GM19455 (cell line): ENCODE results near the gene LIPC.

Experiments
- ATAC-seq: cut with Tn5 transposase; IDR thresholded peaks from one replicate; pipeline ENCODE4 v1.9.1; 2021; ENCODE audit not compliant: unreplicated experiment

Gene LIPC

DNA sequence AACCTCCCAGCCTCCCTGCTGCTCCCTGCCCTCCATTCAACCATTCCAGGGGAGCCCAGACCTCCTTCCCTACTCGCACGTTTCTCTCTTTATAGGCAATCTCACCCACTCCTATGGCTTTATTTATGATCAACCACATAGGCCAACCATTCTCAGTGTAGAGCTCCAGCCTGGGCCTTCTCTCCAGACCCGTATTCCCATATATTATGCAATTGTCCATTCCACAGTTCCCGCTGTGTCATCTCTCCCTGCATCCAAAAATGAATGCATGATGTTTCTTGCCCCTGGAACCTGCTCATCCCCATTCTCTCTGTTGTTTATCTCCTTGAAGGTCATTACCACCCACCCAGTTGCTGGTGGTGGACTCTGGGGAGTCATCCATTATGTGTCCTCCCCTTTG lies 140.7 kb downstream of the LIPC start:
- ATAC-seq = no peak

DNA sequence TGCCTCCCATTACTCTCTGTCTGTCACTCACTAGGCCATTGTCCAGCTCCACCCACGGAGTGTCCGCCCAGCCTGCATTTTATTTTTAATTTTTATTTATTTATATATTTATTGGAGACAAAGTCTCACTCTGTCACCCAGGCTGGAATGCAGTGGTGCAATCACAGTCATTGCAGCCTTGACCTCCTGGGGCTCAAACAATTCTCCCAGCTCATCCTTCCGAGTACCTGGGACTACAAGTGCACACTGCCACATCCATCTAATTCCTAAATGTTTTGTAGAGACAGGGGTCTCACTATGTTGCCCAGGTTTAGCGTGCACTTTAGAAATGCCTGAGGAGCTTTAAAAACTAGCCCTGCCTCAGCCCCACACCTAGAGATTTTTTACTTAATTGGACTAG lies 141.5 kb downstream of the LIPC start:
- ATAC-seq = no peak

DNA sequence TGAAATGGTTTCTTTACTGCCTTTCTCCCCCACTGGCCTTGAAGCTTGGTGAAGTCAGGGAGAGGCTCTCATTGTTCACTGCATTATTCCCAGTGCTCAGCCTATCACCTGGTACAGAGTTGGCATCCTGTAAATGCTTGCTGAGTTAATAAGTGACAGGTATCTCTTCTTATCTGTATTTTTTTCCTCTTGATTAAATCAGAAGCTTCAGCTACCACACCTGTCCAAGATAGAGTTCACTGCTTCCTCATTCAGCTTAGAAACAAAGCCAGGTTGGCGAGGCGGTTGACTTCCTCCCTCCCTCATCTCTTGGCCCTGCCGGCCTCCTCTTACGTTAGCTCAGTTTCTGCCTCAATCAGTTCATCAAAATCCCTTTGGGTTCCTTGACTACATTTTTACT lies 142.8 kb downstream of the LIPC start:
- no peak for ATAC-seq

GRCh38 chr15:58575045-58575786 lies 143.4 kb downstream of the LIPC start:
- ATAC-seq = no peak

DNA sequence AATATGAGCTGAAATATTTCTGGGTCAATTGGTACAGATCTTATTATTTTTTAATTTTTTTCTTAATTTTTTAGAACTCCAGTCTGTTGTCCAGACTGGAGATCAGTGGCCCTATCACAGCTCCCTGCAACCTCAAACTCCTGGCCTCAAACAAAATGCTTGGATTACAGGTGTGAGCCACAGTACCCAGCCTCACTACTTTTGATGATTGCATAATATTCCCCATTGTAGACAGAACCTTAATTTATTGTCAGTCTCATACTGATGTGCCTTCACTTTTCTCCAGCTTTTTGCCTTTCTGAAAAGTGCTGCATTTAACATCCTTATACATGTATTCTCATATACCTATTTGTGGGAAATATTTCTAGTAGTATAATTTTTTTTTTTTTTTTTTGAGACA lies 144.9 kb downstream of the LIPC start:
- no peak for ATAC-seq

DNA sequence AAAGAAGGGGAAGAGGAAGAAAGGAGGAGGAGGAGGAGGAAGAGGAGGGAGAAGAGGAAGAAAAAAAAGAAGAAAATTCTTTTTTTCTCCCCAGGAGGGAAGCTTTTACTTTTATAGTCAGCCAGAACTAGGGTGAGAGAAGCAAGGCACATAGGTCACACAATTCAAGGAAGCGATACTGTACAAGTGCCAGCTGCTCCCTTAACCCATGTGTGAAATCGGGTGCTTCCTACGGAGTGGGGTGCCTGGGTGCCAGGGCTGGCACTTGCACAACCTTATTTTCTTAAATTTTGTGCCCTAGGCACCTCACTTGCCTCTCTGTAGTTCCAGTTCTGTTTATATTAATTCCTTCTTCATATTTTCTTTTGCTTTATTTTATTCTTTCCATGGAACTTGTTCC lies 150.4 kb downstream of the LIPC start:
- no peak for ATAC-seq

GRCh38 chr15:58583171-58583908 lies 151.5 kb downstream of the LIPC start:
- ATAC-seq = no peak

- ATAC-seq = no peak
Observed at GRCh38 chr15:58584789-58585461, 153.1 kb downstream of the LIPC start.

- no peak for ATAC-seq
Observed at GRCh38 chr15:58585693-58586443, 154.1 kb downstream of the LIPC start.

GRCh38 chr15:58587486-58587885 lies 155.7 kb downstream of the LIPC start:
- no peak for ATAC-seq

DNA sequence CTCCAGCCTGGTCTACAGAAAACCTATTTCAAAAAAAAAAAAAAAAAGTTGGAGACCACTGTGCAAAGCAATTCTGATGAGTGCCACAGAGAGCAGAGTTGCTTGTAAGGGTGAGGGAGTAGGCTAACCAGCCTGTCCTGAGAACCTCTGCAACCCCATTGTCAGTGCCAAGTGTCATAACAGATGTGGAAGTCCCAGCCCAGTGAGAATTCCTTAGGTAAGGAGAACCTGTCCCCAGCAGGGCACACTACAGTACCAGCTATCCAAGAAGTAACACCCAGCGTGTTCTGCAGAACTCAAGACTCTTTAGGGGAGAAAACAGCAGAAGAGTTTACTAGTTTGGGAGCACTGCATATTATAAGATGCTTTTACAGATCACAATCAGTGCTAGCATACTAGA lies 156.3 kb downstream of the LIPC start:
- no peak for ATAC-seq

- no peak for ATAC-seq
Observed at GRCh38 chr15:58589047-58589446, 157.3 kb downstream of the LIPC start.

DNA sequence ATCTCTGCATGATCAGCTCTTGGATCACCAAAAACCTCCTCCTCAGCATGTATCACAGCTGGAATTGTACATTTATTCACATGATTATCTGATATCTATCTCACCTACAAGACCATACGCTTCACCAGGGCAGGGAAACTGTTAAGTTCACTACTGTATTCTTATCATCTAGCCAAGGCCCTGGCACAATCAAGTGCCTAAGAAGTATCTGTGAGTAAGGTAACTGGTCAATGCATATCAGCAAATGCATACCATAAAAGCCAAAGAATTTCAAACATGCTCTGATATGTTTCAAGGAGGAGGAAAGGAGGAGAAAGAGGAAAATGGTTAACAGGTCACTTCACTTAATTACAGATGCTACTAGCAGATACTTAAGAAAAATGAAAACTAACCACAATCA lies 158.4 kb downstream of the LIPC start:
- ATAC-seq = no peak

DNA sequence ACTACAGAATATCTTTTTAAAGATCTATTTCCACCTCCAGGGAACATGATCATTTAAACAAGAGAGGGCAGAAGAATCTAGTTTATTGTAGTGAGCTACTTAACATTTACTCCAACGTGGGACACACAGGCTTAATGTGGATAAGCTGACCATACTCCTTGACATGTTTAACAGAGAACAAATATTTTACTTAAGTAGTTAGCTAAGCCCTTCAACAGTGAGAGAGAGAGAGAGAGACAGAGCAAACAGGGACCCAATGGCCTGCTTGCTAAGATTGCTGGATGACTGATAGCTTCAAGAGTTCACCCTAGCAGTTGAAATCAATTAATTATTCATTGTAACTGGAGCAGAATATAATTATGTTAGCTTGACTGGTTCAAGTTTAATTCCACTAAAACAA lies 159.1 kb downstream of the LIPC start:
- no peak for ATAC-seq

- no peak for ATAC-seq
Observed at GRCh38 chr15:58593870-58594269, 162.1 kb downstream of the LIPC start.

GRCh38 chr15:58594898-58595297 lies 163.1 kb downstream of the LIPC start:
- no peak for ATAC-seq

- no peak for ATAC-seq
Observed at GRCh38 chr15:58595516-58596263, 163.9 kb downstream of the LIPC start.

- ATAC-seq = no peak
Observed at GRCh38 chr15:58597943-58598828, 166.4 kb downstream of the LIPC start.

DNA sequence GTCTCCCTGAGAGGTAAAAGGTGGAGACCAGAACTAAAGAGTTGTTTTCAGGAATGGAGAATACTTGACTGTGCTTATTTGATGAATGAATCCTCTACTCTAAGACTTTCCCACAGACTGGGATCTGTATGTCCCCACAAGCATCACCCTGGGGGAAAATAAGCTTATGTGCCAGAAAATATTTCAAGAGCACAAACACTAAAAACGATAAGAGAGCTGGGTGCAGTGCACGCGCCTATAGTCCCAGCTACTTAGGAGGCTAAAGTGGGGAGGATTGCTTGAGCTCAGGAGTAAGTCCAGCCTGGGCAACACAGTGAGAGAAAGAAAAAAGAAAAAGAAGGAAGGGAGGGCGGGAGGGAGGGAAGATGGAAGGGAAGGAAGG lies 167.0 kb downstream of the LIPC start:
- no peak for ATAC-seq

DNA sequence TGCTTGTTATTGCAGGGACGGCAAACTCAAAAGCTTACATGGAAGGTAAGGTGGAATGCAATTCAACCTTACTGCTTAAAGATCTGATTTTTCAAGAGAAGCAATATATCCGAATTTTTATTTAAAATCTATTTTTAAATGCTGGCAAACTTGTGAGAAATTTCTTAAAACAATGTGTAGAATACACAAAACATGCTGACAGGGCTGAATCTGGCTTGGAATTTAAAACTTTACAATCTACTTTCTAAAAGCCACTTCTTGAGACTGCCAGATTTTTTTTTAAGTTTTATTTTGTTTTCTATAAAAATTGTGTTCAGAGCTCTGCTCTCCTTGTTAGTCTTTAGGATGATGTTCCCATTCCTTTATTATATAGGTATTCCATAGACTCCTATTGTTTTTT lies 171.0 kb downstream of the LIPC start:
- ATAC-seq = no peak
